ENCODE measurements around the gene SLC25A12. TPM values are rescaled to one million over a fixed set of nuclear protein-coding genes. Genes with fewer than 3 reads are reported as not detected.
"Not testable (repeated sequence)": the region's sequence is repeated elsewhere in the genome, so short reads cannot be mapped to it uniquely, and the experiment has no call there.

The SLC25A12 gene
- total RNA-seq, 1 experiment from 2014 or later = 24.5 TPM

GRCh38 chr2:171803757-171804156, 90.3 kb downstream of the SLC25A12 start:
- in situ Hi-C loops (cut with HindIII; ENCODE audit: low sequenced_read_pairs) = no loop called here
- no peak for DNase-seq (ENCODE audit: low spot score)

GRCh38 chr2:171800639-171801038, 93.4 kb downstream of the SLC25A12 start:
- DNase-seq (ENCODE audit: low spot score) = no peak
- in situ Hi-C loops (cut with HindIII; ENCODE audit: low sequenced_read_pairs) = no loop called here

GRCh38 chr2:171798156-171798820, 95.8 kb downstream of the SLC25A12 start:
- in situ Hi-C loops (cut with HindIII; ENCODE audit: low sequenced_read_pairs) = no loop called here
- DNase-seq (ENCODE audit: low spot score) = no peak

GRCh38 chr2:171794918-171795317, 99.1 kb downstream of the SLC25A12 start:
- no peak for DNase-seq (ENCODE audit: low spot score)
- in situ Hi-C loops (cut with HindIII; ENCODE audit: low sequenced_read_pairs) = no loop called here

GRCh38 chr2:171793691-171794678, 100.1 kb downstream of the SLC25A12 start:
- in situ Hi-C loops (cut with HindIII; ENCODE audit: low sequenced_read_pairs) = no loop called here
- no peak for DNase-seq (ENCODE audit: low spot score)

GRCh38 chr2:171792886-171793580, 101.0 kb downstream of the SLC25A12 start:
- in situ Hi-C loops (cut with HindIII; ENCODE audit: low sequenced_read_pairs) = no loop called here
- no peak for DNase-seq (ENCODE audit: low spot score)

- in situ Hi-C loops (cut with HindIII; ENCODE audit: low sequenced_read_pairs) = no loop called here
- DNase-seq (ENCODE audit: low spot score) = no peak
These were observed 101.9 kb downstream of the SLC25A12 start for GRCh38 chr2:171792157-171792556.

- in situ Hi-C loops (cut with HindIII; ENCODE audit: low sequenced_read_pairs) = no loop called here
- no peak for DNase-seq (ENCODE audit: low spot score)
These were observed 102.7 kb downstream of the SLC25A12 start for GRCh38 chr2:171791361-171791760.

- in situ Hi-C loops (cut with HindIII; ENCODE audit: low sequenced_read_pairs) = no loop called here
- no peak for DNase-seq (ENCODE audit: low spot score)
These were observed 104.1 kb downstream of the SLC25A12 start for GRCh38 chr2:171789956-171790355.

GRCh38 chr2:171788316-171788993, 105.6 kb downstream of the SLC25A12 start:
- no peak for DNase-seq (ENCODE audit: low spot score)
- in situ Hi-C loops (cut with HindIII; ENCODE audit: low sequenced_read_pairs) = no loop called here

- in situ Hi-C loops (cut with HindIII; ENCODE audit: low sequenced_read_pairs) = no loop called here
- no peak for DNase-seq (ENCODE audit: low spot score)
These were observed 106.5 kb downstream of the SLC25A12 start for GRCh38 chr2:171787333-171788072.

- in situ Hi-C loops (cut with HindIII; ENCODE audit: low sequenced_read_pairs) = no loop called here
- DNase-seq (ENCODE audit: low spot score) = no peak
These were observed 108.6 kb downstream of the SLC25A12 start for GRCh38 chr2:171785450-171785849.

- no peak for DNase-seq (ENCODE audit: low spot score)
- in situ Hi-C loops (cut with HindIII; ENCODE audit: low sequenced_read_pairs) = no loop called here
These were observed 115.5 kb downstream of the SLC25A12 start for GRCh38 chr2:171778515-171778914.

- in situ Hi-C loops (cut with HindIII; ENCODE audit: low sequenced_read_pairs); DNase-seq (ENCODE audit: low spot score): not testable (repeated sequence)
These were observed 119.5 kb downstream of the SLC25A12 start for GRCh38 chr2:171774581-171774980.

GRCh38 chr2:171772373-171772772, 121.7 kb downstream of the SLC25A12 start:
- DNase-seq (ENCODE audit: low spot score) = no peak
- in situ Hi-C loops (cut with HindIII; ENCODE audit: low sequenced_read_pairs) = no loop called here

- no peak for DNase-seq (ENCODE audit: low spot score)
- in situ Hi-C loops (cut with HindIII; ENCODE audit: low sequenced_read_pairs) = no loop called here
These were observed 122.6 kb downstream of the SLC25A12 start for GRCh38 chr2:171771463-171771862.

- no peak for DNase-seq (ENCODE audit: low spot score)
- in situ Hi-C loops (cut with HindIII; ENCODE audit: low sequenced_read_pairs) = no loop called here
These were observed 130.4 kb downstream of the SLC25A12 start for GRCh38 chr2:171763602-171764001.

- no peak for DNase-seq (ENCODE audit: low spot score)
- in situ Hi-C loops (cut with HindIII; ENCODE audit: low sequenced_read_pairs) = no loop called here
These were observed 131.0 kb downstream of the SLC25A12 start for GRCh38 chr2:171762879-171763573.
